Esophagus muscularis mucosa (tissue), 4 donors: ENCODE results near the gene PSMC3. TPM values are rescaled to one million over a fixed set of nuclear protein-coding genes. Genes with fewer than 3 reads are reported as not detected.

ENCODE experiments used
- DNase-seq: peaks from one replicate; pipeline ENCODE4 v3.0.0-alpha.2; 2017; ENCODE audit errors: extremely low spot score
- H3K27ac ChIP-seq, 4 donors: fragments of 200-600 bp; sonication (generic); replicated peaks in 1 of 4; 1 replicate in 3 of 4; 2 replicates in 1 of 4; pipeline ENCODE4 v1.5.1; 2016 to 2019; ENCODE audit warnings: mild to moderate bottlenecking in 1 of 4
- H3K27me3 ChIP-seq, 4 donors: fragments of 200-600 bp; sonication (generic); one replicate each; pipeline versions ENCODE4 v1.5.1 to v1.6.0; 2016 to 2019
- H3K36me3 ChIP-seq, 4 donors: fragments of 200-600 bp; sonication (generic); one replicate each; pipeline ENCODE4 v1.5.1; 2016 to 2019
- H3K4me1 ChIP-seq, 4 donors: fragments of 200-600 bp; sonication (generic); one replicate each; pipeline ENCODE4 v1.5.1; 2016 to 2019
- H3K4me3 ChIP-seq, 4 donors: fragments of 200-600 bp; sonication (generic); 1 replicate in 2 of 4; 2 replicates in 2 of 4; pipeline ENCODE4 v1.5.1; 2016 to 2019; ENCODE audit warnings: mild to moderate bottlenecking in 4 of 4, moderate library complexity in 1 of 4
- H3K9me3 ChIP-seq, 4 donors: fragments of 200-600 bp; sonication (generic); 1 replicate in 3 of 4; 2 replicates in 1 of 4; pipeline ENCODE4 v1.5.1; 2016 to 2019
- EP300 ChIP-seq: sonication (generic); formaldehyde crosslinking; IDR thresholded peaks from one replicate; pipeline ENCODE4 v1.6.1; 2017; ENCODE audit warnings: antibody characterized with exemption
- POLR2A ChIP-seq: fragments of 450-650 bp; IDR thresholded peaks from one replicate; pipeline ENCODE4 v1.6.1; 2017; ENCODE audit warnings: antibody characterized with exemption, moderate library complexity, mild to moderate bottlenecking, low read depth
- POLR2AphosphoS5 ChIP-seq, 2 donors: sonication (generic); formaldehyde crosslinking; IDR thresholded peaks; one replicate each; pipeline ENCODE4 v1.6.1; 2017; ENCODE audit warnings: antibody characterized with exemption in 2 of 2
- WGBS: methylation state at CpG from one replicate; pipeline ENCODE4 v1.1.5; 2018; 5-methylcytosine and 5-hydroxymethylcytosine counted together
- intact Hi-C: fragments of 100-400 bp; cut with DNase I; formaldehyde crosslinking; loops from one replicate; pipeline ENCODE4 v1.15.1; 2023
- total RNA-seq, 4 donors: library from RNA; depleted of rRNA; stranded (reverse); fragments of >200 nt; gene quantifications; one replicate each; pipeline versions ENCODE4 v1.1.0 to v1.2.1, GENCODE V29; 2016
- TF ChIP-seq, protein P1 (sequence below), 3 experiments: fragments of 200-600 bp in 2 of 3; fragments of 450-650 bp in 1 of 3; sonication (generic) in 2 of 3; IDR thresholded peaks; one replicate each; pipeline ENCODE4 v1.5.1; 2017 to 2019; ENCODE audit warnings: antibody characterized with exemption in 3 of 3, mild to moderate bottlenecking in 2 of 3, moderate library complexity in 1 of 3

PSMC3 gene
- total RNA-seq, 4 donors from 2014 or later: 163 to 197 (median 182) TPM

DNA sequence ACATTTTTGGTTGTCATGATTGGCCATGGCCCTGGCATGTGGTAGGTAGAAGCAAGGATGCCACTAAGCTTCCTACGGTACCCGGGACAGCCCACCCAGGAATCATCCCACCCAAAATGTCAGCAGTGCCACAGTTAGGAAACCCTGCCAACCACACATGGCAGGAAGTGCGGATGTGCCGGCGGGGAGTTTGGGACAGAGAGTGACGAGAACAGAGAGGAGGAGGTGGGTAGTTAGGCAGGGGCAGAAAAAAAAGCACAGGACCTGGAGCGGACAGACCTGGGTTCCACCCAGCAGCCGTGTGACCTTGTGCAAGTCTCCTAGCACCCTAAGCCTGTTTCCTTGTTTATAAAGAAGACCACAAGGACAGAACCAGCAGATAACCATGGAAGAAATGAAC, 51.2 kb downstream of the PSMC3 start:
- intact Hi-C loops: no loop called here
- WGBS: 86% methylated on average over 8 of the region's 8 CpGs
- Histone ChIP-seq H3K4me1 (peaks cover 0 to 8% (median 3%) of the 10 kb centered on the region in 4 donors), H3K36me3 (no peaks in the 10 kb centered on the region), H3K4me3 (no peak overlapping the region), H3K9me3 (no peaks in the 10 kb centered on the region), H3K27ac (no peak overlapping the region), H3K27me3 (no peaks in the 10 kb centered on the region)
- DNase-seq: no peak
- TF ChIP-seq POLR2A: no peak
- TF ChIP-seq EP300: no peak

GRCh38 chr11:47374720-47375019, 51.6 kb downstream of the PSMC3 start:
- Histone ChIP-seq H3K4me3 (no peak overlapping the region), H3K27ac (no peak overlapping the region), H3K36me3 (no peaks in the 10 kb centered on the region), H3K27me3 (no peaks in the 10 kb centered on the region), H3K4me1 (peaks cover 0 to 8% (median 3%) of the 10 kb centered on the region in 4 donors), H3K9me3 (no peaks in the 10 kb centered on the region)
- no peak for DNase-seq
- TF ChIP-seq EP300 (no peak), POLR2AphosphoS5 (IDR thresholded peaks at IDR 0.05) (no peak), POLR2A (no peak)
- TF ChIP-seq, protein P1, sequence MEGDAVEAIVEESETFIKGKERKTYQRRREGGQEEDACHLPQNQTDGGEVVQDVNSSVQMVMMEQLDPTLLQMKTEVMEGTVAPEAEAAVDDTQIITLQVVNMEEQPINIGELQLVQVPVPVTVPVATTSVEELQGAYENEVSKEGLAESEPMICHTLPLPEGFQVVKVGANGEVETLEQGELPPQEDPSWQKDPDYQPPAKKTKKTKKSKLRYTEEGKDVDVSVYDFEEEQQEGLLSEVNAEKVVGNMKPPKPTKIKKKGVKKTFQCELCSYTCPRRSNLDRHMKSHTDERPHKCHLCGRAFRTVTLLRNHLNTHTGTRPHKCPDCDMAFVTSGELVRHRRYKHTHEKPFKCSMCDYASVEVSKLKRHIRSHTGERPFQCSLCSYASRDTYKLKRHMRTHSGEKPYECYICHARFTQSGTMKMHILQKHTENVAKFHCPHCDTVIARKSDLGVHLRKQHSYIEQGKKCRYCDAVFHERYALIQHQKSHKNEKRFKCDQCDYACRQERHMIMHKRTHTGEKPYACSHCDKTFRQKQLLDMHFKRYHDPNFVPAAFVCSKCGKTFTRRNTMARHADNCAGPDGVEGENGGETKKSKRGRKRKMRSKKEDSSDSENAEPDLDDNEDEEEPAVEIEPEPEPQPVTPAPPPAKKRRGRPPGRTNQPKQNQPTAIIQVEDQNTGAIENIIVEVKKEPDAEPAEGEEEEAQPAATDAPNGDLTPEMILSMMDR (IDR thresholded peaks at IDR 0.05): no peak
- intact Hi-C loops: loop anchor here (1.0 to 5.0 kb wide), 2 partner anchors 33 to 80 kb away; partner anchors contain the start of gene SLC39A13
- 40% methylated on average over 1 of the region's 5 CpGs for WGBS

GRCh38 chr11:47373876-47374719, 52.1 kb downstream of the PSMC3 start:
- TF ChIP-seq, protein P1 (IDR thresholded peaks at IDR 0.05): peak in 2 of 3 experiments; percentile 88 to 90
- TF ChIP-seq POLR2AphosphoS5 (IDR thresholded peaks at IDR 0.05) (peak in 1 of 2 donors; percentile 52), EP300 (no peak)
- Histone ChIP-seq H3K27me3 (no peaks in the 10 kb centered on the region), H3K36me3 (no peaks in the 10 kb centered on the region), H3K4me1 (peaks cover 0 to 8% (median 3%) of the 10 kb centered on the region in 4 donors), H3K27ac (peak overlapping the region in 2 of 4 donors; percentile 5), H3K4me3 (no peak overlapping the region), H3K9me3 (no peaks in the 10 kb centered on the region)
- intact Hi-C loops: loop anchor here (1.0 to 5.0 kb wide), 2 partner anchors 33 to 80 kb away; partner anchors contain the start of gene SLC39A13
- 27% methylated on average over 13 of the region's 19 CpGs for WGBS
- no peak for DNase-seq

DNA sequence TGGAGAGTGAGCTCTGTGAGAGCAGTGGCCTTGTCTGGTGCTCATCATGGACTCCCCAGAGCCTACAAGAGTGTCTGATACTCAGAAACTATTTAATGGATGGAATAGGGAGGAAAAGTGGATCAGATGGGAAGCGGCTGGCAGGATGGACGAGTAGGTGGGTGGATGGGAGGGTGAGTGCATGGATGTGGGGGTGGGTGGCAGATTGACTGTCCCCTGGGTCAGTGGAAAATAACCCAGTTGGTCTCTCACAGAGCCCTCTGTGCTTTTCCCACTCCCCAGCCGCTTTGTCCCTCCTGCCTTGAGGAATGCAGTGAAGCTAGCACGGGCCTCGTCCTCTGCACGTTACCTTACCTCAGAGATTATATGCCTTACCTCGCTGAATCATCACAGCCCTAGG, 53.8 kb downstream of the PSMC3 start:
- Histone ChIP-seq H3K27me3 (no peaks in the 10 kb centered on the region), H3K9me3 (no peaks in the 10 kb centered on the region), H3K4me3 (no peak overlapping the region), H3K4me1 (peaks cover 0 to 8% (median 3%) of the 10 kb centered on the region in 4 donors), H3K36me3 (no peaks in the 10 kb centered on the region), H3K27ac (no peak overlapping the region)
- WGBS: 58% methylated on average over 7 of the region's 7 CpGs
- TF ChIP-seq, protein P1 (IDR thresholded peaks at IDR 0.05): no peak
- no peak for TF ChIP-seq POLR2AphosphoS5 (IDR thresholded peaks at IDR 0.05)
- no peak for TF ChIP-seq POLR2A
- no peak for TF ChIP-seq EP300
- intact Hi-C loops: loop anchor here (5.0 kb wide), 1 partner anchor 35 kb away; the partner anchor contains the start of gene SLC39A13
- no peak for DNase-seq

- H3K4me1 ChIP-seq: peaks cover 0 to 8% (median 3%) of the 10 kb centered on the region in 4 donors
- WGBS: 66% methylated on average over 3 of the region's 3 CpGs
- H3K4me3 ChIP-seq: no peak overlapping the region
- DNase-seq: no peak
- TF ChIP-seq POLR2A (no peak), EP300 (no peak), POLR2AphosphoS5 (IDR thresholded peaks at IDR 0.05) (no peak)
- TF ChIP-seq, protein P1 (IDR thresholded peaks at IDR 0.05): no peak
- H3K36me3 ChIP-seq: peaks cover 0 to 3% (median 0%) of the 10 kb centered on the region in 4 donors
- H3K27ac ChIP-seq: no peak overlapping the region
- H3K27me3 ChIP-seq: no peaks in the 10 kb centered on the region
- no peaks in the 10 kb centered on the region for H3K9me3 ChIP-seq
- intact Hi-C loops: loop anchor here (5.0 kb wide), 1 partner anchor 38 kb away; the partner anchor contains the start of gene SLC39A13
Measured at GRCh38 chr11:47369676-47370075, 56.6 kb downstream of the PSMC3 start.
